ENCODE data around the gene PTPN1. TPM values are rescaled to one million over a fixed set of nuclear protein-coding genes. Genes with fewer than 3 reads are reported as not detected.

PTPN1 gene
- total and polyA plus RNA-seq, 2 of the 13 experiments (the other 11 are each of a cell fraction or from before 2014, with no cell fraction given) = 17.7 to 37.2 TPM

DNA sequence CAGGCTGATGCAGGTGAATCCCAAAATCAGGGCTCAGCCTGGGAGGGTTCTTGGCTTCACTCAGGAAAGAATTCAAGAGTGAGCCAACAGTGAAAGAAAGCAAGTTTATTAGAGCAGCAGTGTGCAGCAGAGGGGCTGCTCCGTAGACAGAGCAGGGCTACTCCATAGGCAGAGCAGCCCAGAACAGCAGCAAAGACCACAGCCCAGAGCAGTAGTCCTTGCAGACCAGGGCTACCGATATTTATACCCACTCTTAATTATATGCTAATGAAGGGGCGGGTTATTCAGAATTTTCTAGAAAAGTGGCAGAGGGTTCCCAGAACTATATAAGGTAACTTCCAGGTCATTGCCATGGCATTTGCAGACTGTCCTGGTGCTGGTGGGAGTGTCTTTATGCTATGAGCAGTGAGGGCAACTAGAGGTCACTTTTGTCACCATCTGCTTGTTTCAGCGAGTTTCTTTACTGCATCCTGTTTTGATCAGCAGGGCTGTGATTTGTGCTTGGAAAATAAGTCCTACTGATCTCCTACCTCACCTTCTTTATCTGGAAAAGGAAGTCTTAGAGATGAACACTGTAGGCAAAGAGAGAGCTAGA lies 39.8 kb upstream of the PTPN1 start (continued):
- TF ChIP-seq, protein P1, sequence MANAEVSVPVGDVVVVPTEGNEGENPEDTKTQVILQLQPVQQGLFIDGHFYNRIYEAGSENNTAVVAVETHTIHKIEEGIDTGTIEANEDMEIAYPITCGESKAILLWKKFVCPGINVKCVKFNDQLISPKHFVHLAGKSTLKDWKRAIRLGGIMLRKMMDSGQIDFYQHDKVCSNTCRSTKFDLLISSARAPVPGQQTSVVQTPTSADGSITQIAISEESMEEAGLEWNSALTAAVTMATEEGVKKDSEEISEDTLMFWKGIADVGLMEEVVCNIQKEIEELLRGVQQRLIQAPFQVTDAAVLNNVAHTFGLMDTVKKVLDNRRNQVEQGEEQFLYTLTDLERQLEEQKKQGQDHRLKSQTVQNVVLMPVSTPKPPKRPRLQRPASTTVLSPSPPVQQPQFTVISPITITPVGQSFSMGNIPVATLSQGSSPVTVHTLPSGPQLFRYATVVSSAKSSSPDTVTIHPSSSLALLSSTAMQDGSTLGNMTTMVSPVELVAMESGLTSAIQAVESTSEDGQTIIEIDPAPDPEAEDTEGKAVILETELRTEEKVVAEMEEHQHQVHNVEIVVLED (CRISPR knock-in tag; IDR thresholded peaks at IDR 0.05; ENCODE audit: borderline replicate concordance) = no peak
- TF ChIP-seq MBD4 (IDR thresholded peaks at IDR 0.05; ENCODE audit: borderline replicate concordance, low read length) (no peak), ZNF607 (CRISPR knock-in tag; IDR thresholded peaks at IDR 0.05; ENCODE audit: borderline replicate concordance) (no peak), TBX3 (IDR thresholded peaks at IDR 0.05; ENCODE audit: borderline replicate concordance) (no peak), KAT2B (IDR thresholded peaks at IDR 0.05; ENCODE audit: borderline replicate concordance, low read depth, low read length) (no peak), ZNF3 (CRISPR knock-in tag; IDR thresholded peaks at IDR 0.05) (no peak), STAG1 (CRISPR knock-in tag; IDR thresholded peaks at IDR 0.05) (peak; percentile 30; the same call in 1 of the 2 replicates), KLF16 (CRISPR knock-in tag; IDR thresholded peaks at IDR 0.05) (no peak), NCOR1 (IDR thresholded peaks at IDR 0.05; ENCODE audit: borderline replicate concordance, low read length) (no peak)
- TF ChIP-seq, protein P2, sequence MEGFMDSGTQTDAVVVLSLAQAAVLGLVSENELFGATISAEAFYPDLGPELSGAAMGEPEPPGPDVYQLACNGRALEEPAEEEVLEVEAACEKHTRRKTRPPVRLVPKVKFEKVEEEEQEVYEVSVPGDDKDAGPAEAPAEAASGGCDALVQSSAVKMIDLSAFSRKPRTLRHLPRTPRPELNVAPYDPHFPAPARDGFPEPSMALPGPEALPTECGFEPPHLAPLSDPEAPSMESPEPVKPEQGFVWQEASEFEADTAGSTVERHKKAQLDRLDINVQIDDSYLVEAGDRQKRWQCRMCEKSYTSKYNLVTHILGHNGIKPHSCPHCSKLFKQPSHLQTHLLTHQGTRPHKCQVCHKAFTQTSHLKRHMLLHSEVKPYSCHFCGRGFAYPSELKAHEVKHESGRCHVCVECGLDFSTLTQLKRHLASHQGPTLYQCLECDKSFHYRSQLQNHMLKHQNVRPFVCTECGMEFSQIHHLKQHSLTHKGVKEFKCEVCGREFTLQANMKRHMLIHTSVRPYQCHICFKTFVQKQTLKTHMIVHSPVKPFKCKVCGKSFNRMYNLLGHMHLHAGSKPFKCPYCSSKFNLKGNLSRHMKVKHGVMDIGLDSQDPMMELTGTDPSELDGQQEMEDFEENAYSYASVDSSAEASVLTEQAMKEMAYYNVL (CRISPR knock-in tag; IDR thresholded peaks at IDR 0.05; ENCODE audit: borderline replicate concordance) = no peak
- TF ChIP-seq, protein P3, sequence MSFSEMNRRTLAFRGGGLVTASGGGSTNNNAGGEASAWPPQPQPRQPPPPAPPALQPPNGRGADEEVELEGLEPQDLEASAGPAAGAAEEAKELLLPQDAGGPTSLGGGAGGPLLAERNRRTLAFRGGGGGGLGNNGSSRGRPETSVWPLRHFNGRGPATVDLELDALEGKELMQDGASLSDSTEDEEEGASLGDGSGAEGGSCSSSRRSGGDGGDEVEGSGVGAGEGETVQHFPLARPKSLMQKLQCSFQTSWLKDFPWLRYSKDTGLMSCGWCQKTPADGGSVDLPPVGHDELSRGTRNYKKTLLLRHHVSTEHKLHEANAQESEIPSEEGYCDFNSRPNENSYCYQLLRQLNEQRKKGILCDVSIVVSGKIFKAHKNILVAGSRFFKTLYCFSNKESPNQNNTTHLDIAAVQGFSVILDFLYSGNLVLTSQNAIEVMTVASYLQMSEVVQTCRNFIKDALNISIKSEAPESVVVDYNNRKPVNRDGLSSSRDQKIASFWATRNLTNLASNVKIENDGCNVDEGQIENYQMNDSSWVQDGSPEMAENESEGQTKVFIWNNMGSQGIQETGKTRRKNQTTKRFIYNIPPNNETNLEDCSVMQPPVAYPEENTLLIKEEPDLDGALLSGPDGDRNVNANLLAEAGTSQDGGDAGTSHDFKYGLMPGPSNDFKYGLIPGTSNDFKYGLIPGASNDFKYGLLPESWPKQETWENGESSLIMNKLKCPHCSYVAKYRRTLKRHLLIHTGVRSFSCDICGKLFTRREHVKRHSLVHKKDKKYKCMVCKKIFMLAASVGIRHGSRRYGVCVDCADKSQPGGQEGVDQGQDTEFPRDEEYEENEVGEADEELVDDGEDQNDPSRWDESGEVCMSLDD (CRISPR knock-in tag; IDR thresholded peaks at IDR 0.05; ENCODE audit: borderline replicate concordance) = peak; percentile 43; the same call in 1 of the 2 replicates
- TF ChIP-seq, protein P4, sequence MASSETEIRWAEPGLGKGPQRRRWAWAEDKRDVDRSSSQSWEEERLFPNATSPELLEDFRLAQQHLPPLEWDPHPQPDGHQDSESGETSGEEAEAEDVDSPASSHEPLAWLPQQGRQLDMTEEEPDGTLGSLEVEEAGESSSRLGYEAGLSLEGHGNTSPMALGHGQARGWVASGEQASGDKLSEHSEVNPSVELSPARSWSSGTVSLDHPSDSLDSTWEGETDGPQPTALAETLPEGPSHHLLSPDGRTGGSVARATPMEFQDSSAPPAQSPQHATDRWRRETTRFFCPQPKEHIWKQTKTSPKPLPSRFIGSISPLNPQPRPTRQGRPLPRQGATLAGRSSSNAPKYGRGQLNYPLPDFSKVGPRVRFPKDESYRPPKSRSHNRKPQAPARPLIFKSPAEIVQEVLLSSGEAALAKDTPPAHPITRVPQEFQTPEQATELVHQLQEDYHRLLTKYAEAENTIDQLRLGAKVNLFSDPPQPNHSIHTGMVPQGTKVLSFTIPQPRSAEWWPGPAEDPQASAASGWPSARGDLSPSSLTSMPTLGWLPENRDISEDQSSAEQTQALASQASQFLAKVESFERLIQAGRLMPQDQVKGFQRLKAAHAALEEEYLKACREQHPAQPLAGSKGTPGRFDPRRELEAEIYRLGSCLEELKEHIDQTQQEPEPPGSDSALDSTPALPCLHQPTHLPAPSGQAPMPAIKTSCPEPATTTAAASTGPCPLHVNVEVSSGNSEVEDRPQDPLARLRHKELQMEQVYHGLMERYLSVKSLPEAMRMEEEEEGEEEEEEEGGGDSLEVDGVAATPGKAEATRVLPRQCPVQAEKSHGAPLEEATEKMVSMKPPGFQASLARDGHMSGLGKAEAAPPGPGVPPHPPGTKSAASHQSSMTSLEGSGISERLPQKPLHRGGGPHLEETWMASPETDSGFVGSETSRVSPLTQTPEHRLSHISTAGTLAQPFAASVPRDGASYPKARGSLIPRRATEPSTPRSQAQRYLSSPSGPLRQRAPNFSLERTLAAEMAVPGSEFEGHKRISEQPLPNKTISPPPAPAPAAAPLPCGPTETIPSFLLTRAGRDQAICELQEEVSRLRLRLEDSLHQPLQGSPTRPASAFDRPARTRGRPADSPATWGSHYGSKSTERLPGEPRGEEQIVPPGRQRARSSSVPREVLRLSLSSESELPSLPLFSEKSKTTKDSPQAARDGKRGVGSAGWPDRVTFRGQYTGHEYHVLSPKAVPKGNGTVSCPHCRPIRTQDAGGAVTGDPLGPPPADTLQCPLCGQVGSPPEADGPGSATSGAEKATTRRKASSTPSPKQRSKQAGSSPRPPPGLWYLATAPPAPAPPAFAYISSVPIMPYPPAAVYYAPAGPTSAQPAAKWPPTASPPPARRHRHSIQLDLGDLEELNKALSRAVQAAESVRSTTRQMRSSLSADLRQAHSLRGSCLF (CRISPR knock-in tag; IDR thresholded peaks at IDR 0.05; ENCODE audit: borderline replicate concordance) = 0 out of 2 replicates have a peak, but pooled peaks have one; percentile 43
- TF ChIP-seq, protein P5, sequence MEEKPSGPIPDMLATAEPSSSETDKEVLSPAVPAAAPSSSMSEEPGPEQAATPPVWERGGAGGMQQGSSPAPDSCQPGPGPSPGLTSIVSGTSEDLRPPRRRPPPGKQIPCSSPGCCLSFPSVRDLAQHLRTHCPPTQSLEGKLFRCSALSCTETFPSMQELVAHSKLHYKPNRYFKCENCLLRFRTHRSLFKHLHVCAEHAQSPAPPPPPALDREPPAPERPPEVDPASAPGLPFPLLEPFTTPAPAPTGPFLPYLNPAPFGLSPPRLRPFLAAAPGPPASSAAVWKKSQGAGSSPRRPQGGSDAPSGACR (CRISPR knock-in tag; IDR thresholded peaks at IDR 0.05) = no peak
